COLO829 (cell line): Measurements from ENCODE around the gene ETHE1.
"Not testable (repeated sequence)": the region's sequence is repeated elsewhere in the genome, so short reads cannot be mapped to it uniquely, and the experiment has no call there.

Experiments
- DNase-seq: peaks from one replicate; pipeline ENCODE4 v3.0.0; 2012; ENCODE audit warnings: low spot score

ETHE1 gene

DNA sequence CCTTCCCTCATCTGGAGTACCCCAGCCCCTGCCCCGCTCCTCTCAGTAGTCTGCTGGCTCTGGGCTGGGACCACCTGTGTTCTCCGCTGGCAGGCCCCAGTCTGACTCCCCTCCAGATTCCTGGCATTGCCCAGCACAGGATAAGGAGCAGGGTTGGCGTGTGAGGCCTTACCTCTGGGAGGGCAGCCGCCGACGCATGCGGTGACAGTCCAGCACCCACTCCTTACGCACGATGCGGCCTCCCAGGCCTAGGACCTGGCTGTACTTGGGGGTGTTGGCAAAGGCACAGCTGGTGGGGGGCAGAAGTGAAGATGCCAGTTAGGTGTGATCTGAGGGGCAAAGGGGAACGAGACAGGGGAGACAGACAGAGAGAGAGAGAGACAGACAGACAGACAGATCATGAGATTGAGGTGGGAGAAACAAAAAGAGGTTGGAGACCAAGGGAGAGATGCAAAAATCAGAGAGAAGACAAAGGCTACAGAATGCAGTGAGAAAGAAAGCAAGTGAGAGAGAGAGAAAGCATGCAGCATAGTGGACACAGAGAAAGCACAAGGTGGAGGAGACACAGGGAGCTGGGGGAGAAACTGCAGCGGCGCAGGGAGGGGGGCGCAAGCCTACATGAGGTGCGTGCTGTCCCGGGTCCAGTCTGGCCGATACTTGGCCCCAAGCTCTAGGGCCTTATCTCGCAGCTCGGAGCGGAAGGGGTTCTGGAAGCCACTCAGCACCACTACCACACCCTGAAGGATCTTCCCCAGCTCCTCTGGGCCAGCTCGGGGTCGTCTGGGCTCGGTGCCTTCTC lies 24.6 kb upstream of the ETHE1 start:
- no peak for DNase-seq

- DNase-seq: no peak
Observed at GRCh38 chr19:43548706-43549105, 21.7 kb upstream of the ETHE1 start.

DNA sequence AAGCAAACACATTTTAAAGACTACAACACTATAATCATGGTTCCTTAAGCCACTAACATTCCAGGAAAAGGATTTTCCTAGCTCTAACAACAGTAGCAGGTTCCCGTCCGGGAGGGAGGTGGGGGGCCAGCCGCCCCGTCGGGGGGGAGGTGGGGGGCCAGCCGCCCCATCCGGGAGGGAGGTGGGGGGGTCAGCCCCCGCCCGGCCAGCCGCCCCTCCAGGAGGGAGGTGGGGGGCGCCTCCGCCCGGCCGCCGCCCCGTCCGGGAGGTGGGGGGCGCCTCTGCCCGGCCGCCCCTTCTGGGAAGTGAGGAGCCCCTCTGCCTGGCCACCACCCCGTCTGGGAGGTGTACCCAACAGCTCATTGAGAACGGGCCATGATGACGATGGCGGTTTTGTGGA lies 20.9 kb upstream of the ETHE1 start:
- not testable (repeated sequence) for DNase-seq

- DNase-seq: no peak
Observed at GRCh38 chr19:43546581-43546980, 19.6 kb upstream of the ETHE1 start.

GRCh38 chr19:43545981-43546380 lies 19.0 kb upstream of the ETHE1 start:
- no peak for DNase-seq

DNA sequence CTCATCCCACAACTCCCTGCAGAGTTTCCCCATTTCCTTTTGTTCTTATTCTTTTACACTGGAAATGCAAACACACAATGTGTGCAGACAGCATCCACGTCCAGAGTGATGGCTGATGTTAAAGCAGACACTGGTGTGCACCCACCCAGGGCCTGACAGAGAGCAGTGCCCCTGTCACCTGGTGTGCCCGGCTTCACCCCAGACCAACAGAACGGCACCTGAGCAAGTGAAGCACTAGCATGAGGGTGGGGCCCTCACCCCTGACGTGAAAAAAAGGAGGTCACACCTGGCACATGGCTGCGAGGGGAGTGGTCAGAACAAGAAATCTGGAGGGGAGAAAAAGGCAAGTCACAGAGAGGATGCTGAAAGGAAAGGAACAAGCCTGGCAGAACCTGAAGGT lies 18.3 kb upstream of the ETHE1 start:
- DNase-seq: no peak

DNA sequence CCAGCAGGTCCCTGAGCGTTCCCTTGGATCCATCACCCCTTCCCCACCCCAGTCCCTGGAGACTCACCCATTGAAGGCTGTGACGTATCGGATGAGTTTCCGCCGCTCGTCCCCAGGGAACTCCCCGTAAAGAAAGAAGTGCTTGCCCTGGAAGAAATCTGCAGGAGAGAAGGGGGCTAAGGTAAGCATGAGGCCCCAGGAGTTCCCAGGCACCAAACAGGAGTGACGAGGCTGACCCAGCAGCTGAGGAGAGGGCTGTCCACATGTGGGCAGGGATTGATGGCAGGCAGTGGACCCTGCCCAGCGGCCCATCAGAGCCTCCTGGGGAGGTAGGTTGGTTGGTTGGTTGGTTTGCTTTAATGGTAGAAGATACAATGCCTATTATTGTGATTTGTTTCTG lies 17.1 kb upstream of the ETHE1 start:
- no peak for DNase-seq

- DNase-seq: no peak
Observed at GRCh38 chr19:43541920-43542650, 15.1 kb upstream of the ETHE1 start.

DNA sequence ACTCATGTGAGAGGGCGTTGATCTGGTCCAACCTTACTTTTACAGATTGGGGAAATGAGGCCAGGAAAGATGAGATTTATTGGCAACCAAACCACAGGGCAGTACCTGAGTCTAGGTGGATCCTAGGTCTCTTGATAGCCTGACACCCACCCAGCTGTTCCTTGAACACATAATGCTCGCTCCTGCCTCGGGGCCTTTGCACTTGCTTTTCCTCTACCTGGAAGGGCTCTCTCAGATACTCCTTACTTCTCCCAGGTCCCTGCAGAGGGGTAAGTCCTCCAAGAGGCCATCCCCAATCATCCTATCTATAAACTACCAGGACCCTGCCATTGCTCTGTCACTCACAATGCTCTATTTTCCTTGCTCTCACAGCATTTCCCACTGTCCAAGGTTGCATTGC lies 13.4 kb upstream of the ETHE1 start:
- no peak for DNase-seq

DNA sequence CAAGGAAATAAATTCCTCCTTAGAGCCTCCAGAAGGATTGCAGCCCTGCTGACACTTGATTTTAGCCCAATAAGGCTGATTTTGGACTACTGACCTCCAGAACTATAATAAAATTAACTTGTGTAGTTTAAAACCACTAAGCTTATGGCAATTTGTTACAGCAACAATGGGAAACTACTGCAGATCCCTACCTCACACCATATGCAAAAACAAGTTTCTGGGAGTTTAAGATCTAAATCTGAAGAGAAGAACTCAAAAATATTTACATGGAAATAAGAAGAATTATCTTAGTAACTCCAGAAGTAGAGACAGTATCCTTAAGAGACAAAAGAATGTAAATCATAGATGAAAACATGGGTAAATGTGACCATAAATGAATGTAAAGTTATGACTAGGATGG lies 11.9 kb upstream of the ETHE1 start:
- no peak for DNase-seq

DNA sequence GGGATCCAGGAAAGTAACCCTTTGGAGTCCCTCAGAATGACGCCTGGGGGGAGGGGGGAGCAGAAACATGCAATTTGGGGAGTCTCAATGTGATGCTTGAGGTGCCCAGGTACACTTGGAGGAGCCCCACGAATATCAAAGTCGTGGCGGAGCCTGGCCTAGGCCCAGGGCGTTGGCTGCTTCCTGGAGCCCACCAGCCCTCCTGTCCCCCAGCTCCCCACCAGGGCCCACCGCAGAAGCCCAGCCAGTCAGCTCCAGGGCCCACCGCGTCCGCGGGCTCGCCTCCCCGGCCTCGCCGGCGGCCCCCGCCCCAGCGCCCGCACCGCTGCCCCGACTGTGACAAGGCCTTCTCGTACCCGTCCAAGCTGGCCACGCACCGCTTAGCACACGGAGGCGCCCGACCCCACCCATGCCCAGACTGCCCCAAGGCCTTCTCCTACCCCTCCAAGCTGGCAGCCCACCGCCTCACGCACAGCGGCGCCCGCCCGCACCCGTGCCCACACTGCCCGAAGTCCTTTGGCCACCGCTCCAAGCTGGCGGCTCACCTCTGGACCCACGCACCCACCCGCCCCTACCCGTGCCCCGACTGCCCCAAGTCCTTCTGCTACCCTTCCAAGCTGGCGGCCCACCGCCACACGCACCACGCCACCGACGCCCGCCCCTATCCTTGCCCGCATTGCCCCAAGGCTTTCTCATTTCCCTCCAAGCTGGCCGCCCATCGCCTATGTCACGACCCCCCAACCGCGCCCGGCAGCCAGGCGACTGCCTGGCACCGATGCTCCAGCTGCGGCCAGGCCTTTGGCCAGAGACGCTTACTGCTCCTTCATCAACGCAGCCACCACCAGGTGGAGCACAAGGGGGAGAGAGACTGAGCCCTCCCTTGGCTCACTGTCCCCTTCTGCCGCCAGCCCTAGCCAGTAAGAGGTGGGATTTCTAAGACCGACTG lies 8.1 kb upstream of the ETHE1 start:
- no peak for DNase-seq

DNA sequence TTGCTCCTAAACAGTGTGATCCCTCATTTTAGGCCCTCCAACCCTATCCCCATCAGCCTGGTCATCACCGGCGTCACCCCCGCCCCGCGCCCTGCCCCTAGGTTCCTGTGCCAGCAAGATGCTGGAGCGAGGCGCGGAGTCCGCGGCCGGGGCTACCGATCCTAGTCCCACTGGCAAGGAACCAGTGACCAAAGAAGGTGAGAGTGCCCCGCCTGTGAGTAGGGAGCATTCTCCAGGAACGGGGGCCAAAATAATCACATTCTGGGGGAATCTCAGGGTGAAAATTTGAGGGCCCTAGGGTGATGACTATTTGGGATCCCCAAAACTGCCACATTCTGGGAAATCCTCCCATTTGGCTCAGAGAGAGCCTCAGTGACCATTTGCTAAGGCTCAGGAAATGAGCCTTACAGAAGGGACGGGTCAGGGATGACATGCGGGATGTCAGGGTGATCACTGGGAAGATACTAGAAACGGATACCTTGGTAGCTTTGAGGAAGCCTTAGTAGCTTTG lies 7.4 kb upstream of the ETHE1 start:
- DNase-seq: no peak

DNA sequence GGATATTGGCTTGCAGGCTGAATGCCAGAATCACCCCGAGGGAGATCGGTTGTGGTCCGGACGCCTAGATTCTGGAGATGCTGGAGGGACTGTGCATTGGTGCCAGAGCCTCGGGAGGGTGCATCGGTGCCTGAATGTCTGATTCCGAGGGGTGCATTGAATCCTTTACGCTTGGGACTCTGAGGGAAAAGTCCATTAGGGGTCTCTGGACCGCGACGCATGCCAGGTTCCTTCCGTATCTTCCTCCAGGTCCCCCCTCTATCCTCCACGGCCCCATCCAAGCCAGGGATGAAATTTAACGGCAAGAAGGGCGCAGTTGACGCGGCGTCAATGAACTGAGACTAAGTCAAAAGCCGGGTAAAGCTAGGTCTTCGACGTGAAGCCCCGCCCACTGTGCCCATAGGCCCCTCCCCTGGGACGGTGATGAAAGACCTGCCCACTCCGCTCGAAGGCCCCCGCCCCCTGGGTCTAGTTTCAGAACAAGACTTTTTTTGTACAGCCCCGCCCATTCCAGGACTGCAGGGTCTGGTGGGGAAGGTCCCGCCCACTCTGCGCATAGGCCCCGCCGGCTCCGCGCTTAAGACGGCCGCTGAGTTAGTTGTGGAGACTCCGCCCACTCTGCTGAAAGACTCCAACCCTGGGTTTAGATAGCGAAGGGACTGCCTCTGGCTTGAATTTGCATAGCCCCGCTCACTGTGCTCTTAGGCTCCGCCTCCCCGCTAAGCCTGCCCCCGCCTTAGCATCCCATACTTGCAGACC lies 6.7 kb upstream of the ETHE1 start:
- peak; percentile 99 for DNase-seq

DNA sequence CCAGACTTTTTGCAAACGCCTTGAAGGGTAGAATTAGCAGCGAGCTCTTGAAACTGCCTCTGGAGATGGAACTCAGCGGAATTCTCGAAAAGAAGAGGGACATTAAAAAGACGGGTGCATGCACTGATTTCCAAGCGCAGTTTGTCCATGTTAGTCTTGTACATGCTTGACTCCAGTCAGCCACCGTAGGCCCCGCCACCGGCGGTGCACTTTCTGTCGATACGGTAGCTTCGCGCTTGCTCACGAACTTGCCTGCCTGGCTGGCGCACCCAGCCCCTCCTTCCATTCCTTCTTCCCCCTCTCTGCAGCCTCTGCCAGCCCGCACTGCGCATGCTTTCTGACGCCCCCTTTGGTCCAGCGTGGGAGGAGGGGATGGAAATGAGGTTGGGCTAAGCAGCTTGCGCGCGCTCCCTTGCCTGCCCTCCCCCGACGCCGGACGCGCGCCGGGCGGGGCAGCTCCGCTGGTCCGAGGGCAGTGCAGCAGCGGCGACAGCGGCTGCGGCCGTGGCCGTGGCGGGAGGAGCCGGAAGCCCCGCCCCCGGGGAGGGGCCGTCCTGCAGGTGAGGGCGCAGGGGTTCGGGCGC lies 6.1 kb upstream of the ETHE1 start, which contains the start of gene ZNF575:
ZNF575 (plus strand) TSS at position 227 of the 584 bp plus-strand sequence. CDS start 1,235 bp downstream, outside the sequence.
- peak; percentile 95 for DNase-seq

DNA sequence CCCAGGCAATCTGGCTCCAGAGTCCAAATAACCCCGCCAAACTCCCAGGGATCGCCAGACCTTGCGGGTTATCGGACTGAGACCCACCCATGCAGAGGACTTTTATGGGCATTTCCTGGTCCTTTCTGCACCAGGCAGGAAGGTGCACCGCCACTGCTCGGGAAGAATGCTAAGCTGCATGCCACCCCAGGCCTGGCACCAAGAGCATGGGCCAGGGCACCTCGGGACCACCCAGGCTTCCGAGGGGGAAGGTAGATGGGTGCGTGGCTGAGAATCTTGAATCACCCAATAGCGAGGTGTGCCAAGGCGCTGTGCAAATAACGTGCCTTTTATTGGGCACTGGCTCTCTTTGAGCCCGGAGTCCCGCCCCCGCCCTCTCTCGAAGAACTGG lies 5.6 kb upstream of the ETHE1 start:
- DNase-seq: peak; percentile 36

- DNase-seq: no peak
Observed at GRCh38 chr19:43527860-43528622, 1.0 kb upstream of the ETHE1 start.

DNA sequence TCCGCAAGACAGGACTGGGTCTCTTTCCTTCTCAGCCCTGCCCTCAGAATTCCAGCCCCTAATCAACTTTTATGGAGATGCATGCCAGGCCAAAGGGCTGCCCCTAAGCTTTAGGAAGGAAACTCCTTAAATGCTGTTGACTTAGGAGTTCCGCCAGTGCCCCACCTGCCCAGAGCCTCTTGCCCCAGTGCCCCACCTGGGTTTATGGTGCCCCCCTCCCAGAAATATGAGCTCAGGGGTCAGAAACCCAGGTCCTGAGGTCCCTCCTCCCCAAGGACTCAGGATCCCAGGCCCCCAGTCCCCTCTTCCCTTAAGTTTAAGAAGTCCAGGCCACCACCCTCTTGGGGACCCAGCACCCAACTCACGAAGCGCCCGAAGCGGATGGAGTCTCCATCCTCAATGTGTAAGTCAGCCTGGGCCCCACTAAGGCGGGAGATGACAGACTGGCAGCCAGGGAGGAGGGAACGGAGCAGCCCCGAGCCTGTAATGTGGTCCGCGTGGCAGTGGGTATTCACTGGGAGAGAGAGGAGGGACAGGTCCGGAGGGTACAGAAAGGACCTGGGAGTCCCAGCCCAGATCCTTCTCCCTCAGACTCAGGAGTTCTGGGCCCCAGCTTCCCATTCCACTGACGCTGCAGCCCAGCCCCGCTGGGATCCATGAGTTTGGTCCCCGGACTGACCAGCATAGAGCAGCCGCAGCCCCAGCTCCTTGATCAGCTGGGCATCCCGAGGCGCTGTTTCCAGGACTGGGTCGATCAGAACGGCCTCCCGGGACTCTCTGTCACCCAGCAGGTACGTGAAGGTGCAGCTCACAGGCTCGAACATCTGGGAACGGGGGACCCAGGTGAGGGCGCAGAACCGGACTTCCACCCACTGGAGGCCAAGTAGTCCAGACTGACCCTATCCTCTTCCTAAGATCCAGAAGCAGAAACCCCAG lies 897 bp downstream of the ETHE1 start:
- DNase-seq: no peak

DNA sequence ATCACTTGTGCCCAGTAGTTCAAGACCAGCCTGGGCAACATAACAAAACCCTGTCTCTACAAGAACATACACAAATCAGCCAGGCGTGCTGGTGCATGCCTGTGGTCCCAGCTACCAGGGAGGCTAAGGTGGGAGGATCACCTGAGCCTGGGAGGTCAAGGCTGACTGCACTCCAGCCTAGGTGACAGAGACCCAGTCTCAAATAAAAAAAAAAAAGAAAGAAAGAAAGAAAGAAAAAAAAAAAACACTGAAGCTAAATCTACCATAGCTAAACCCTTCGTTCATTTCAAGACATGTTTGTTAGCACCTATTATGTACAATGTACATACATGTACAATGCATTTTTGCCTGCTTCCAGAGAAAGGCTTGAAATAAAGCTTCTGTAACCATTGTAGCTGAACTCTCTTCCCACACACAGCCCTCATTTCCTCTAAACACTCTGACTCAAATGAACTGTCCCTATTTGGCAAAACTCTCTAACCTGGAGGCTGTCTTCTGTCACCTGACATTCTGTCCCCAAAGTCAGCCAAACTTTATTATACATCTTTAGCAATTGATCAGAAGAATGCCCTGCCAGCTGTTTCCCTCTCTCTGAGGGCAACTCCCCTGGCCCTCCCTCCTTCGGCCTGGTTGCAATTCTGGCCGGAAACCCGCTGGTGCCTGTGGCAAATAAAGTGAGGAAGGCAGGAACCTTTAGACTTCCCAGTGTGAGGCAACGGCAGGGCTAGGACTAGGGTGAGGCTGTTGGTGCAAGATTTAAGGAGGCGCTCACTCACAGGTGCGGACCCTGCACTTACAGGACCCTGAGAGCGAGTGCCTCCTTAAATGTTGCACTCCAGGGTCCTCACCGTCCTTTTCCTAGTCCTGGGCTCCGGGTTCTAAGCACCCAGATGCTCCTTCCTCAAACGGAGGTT lies 1.8 kb downstream of the ETHE1 start:
- no peak for DNase-seq
